Ureter (tissue), 1 donor: ENCODE data around the gene OPN1SW. TPM values are rescaled to one million over a fixed set of nuclear protein-coding genes. Genes with fewer than 3 reads are reported as not detected.

Experiments
- DNase-seq: peaks from one replicate; pipeline ENCODE4 v3.0.0-alpha.2; 2020; ENCODE audit warnings: low spot score
- total RNA-seq: library from RNA; stranded (reverse); gene quantifications from one replicate; pipeline ENCODE4 v1.2.4, GENCODE V29; 2023
- donor health status: DM: yes; HTN: yes; CAD: no.

OPN1SW gene
- total RNA-seq, 1 donor from 2014 or later: not detected

DNA sequence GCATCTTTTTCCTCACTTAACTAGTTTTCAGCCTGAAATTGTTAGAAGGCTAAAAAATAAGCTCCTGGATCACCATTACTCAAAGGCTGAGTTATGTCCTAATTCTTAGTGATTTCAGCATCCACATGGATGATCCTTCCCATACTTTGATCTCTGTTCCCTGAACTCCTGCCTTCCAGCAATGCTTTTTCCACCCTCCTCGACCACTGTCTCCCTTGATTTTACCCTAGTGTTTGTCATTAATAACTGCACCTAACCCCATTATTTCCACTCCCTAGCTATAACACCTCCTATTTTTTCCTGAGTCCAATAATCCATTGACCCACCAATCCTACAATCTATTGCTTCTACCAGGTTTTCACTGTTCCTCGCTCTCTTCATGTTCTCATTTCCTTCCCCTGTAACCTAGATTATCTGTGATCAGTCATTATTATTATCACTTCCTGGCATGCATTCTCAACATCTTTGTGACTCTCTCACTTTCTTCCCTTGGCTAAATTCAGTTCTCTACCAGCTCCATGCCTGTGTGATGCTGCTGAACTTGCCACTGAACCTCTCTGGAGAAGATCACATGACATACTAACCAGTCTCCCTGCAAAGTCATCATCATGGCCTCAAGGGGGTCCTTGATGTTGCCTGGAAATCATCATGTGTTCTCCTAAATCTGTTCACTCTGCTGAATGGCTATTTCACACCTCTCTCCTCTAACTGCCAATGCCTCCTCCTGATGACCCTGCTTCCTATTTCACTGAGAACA is 42.9 kb downstream of the OPN1SW start:
- no peak for DNase-seq

DNA sequence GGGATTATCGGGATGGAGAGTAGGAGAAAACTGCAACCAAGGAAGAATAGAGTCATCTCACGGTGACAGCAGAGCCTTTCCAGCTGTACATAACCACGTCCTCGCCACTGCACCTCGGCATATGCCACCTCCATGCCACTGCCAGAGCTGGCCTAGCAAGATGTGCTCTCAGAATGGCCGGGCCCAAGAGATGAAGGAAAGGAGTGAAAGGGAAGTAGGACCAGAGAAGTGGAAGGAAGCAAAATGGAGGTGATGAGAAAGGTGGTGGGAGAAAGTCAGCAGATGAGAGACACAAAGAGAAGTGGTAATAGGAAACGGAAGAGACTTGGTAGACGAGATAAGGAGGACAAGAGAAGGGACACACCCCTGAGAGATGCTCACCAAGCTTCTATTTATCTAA is 44.4 kb downstream of the OPN1SW start:
- no peak for DNase-seq

DNA sequence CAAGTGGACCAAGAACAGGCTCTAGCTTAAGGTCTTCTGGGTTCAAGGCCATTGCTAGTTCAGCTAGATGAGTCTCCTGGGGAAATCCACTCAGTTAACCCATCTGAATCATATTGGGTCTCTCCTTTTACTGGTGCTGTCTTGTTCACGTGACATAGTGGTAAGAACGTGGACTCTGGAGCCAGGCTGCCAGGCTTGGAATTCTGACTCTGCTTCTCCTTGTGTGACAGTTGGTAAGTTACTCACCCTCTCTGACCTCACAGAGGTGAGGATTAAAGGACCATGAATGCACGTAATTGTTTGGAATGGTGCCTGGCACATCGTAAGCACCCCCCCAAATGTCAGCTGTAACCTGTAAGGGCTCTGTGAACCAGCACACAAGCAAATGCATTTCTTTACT is 46.1 kb downstream of the OPN1SW start:
- DNase-seq: no peak

GRCh38 chr7:128728598-128728997 is 47.0 kb downstream of the OPN1SW start:
- DNase-seq: no peak

GRCh38 chr7:128727239-128727638 is 48.4 kb downstream of the OPN1SW start:
- DNase-seq: no peak

GRCh38 chr7:128726737-128727072 is 48.9 kb downstream of the OPN1SW start:
- no peak for DNase-seq

DNA sequence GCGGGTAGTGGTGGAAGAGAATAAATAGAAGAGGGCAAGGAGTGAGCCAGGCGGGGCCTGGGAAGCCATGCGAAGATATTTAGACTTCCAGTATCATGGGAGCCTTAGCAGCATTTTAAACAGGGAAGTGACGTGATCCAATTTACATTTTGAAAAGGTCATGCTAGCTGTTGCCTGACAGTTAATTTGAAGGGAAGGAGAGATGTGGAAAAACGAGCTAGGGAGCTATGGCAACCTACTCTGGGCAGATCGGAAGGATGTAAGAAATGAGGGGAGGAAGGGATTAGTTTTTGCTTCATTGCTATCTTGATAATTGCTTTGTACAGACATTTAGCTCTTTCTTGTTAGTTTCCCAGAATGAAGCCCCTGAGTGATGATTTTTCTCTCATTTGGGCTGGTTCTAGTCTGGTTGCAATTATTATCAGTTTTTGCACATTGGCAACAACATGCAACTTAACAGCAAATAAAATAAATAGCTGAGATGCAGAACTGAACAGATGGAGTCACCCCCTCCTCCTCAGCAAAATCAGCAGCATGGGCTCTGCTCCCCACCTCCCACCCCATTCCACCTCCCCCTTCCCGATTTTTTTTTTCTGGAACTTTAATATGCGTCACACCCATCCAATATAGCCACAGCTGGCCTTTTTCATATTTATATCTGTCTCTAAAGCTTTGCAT is 49.4 kb downstream of the OPN1SW start:
- DNase-seq: no peak

- no peak for DNase-seq
Observed at GRCh38 chr7:128725531-128725930, 50.1 kb downstream of the OPN1SW start.

DNA sequence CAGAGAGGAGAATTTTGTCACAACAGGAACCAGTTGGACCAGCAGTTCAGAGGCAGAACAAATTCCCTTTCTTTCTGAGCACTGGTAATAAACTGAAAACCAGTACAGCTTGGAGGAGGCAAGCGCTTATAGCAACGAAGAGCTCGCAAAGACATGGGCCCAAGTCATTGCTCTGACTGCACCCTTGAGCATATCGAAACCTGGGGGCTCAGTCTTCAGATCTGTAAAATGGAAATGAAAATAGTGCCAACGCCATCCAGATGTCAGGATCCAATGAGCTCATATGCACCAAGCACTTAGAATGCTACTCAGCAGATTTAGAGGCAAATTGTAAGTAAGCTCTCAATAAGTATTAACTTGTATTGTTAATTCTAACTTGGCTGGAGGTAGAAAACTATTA is 50.9 kb downstream of the OPN1SW start:
- DNase-seq: no peak

Other genes starting within 250 kb of the OPN1SW start
- 6.4 TPM for gene GARIN1A, start 103.5 kb downstream of the OPN1SW start, total RNA-seq
- 82.5 TPM for gene CALU, start 36.4 kb downstream of the OPN1SW start, total RNA-seq
- 12.5 TPM for gene CCDC136, start 16.2 kb upstream of the OPN1SW start, total RNA-seq
- gene FLNC, start 54.6 kb upstream of the OPN1SW start, total RNA-seq: 84.1 TPM
- gene ATP6V1F, start 87.1 kb upstream of the OPN1SW start, total RNA-seq: 133 TPM
- gene KCP, start 134.9 kb upstream of the OPN1SW start, total RNA-seq: 14.5 TPM
- gene IRF5, start 162.1 kb upstream of the OPN1SW start, total RNA-seq: 32.0 TPM